Activated gamma-delta T cell (primary cell): Measurements from ENCODE around the gene KRCC1.

Source experiments
- DNase-seq: peaks from one replicate; lab custom pipeline; 2025; lab: John Stamatoyannopoulos, UW
- total RNA-seq, 2 donors: gene quantifications; one replicate each; lab custom pipeline; 2026; lab: John Stamatoyannopoulos, UW

Gene KRCC1
- 38.3 to 52.2 reads per million in 2 donors for total RNA-seq

DNA sequence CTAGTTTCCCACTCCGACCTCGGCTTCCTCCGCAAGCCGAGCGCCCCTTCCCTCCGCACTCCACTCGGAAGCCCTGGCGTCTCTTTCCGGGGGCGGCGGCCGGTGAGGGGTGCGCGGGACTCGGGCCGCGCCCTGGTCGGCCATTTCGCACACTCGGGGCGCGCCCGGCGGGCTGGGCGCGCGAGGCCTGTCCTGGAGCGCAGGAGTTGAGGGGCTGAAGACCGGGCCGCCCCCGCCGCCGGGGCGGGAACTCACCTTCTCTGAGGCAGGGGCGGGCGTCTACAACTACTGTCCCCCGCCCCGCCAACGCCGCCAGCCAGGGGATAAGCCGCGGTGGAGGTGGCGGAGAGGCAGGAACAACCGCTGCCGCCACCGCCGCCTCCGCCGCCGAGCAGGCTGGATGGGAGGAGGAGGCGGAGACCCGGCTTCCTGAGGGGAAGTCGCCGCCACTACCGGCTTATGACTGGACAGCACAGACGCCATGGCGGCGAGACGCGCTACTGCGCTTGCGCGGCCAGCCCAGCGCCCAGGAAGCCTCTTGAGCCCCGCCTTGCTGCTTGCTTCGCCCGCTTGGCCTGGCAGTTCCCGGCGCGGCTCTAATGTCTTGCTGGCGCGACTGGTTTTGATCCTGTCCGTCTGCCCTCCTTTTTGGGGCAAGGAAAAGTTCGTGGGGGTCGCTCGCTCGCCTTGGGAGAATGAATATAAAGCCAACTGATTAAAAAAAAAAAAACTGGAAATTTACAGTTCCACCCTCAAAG is at the start of gene KRCC1:
Gene KRCC1 (minus strand): TSS at position 413 of the 758 bp plus-strand sequence. CDS start 27,220 bp downstream, outside the sequence.
- peak; percentile 94 for DNase-seq

DNA sequence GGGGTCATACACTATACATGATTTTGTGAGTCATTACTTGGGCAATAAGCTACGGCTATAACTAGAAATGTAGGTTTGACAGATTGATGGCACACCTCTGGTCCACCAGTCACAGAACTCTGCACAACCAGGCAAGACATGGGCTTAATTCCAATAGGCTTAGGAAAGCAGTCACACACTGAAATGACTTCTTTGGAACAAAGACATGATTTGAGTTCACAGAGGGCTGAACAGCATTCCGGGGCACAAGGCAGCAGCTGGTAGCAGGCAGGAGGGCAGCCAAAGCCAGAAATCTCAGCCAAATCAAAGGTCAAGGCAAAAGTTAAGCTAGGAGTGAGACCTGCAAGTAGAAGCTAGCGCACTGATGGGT is 44.9 kb upstream of the KRCC1 start:
- DNase-seq = no peak

DNA sequence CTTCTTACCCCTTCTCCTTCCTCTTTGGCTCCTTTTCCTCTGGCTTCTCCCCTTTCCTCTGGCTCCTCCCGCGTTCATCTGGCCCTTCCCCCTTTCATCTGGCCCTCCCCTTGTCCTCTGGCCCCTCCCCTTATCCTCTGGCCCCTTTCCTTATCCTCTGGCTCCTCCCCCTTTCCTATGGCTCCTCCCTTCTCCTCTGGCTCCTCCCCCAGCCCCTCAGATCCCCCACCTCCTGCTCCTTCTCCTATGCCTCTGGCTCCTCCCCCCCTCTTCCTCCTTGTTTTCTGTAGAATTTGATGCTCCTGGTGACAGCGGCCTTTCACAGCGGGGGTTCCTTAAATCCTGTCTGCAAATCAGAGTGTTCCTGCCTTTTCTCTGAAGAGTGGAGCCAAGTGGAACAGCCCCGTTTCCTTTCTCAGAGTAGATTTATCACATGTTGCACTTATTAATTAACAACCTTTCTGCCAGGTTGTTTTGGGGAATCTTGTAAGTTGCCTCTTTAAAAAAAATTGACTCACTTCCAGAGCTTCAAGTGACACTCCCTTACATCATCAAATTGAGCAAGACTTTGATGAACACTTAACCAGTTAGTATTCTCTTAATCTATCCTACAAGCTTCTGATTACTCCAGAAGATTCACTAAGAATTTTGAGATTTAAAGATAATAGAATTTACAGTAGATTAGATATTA is 44.4 kb upstream of the KRCC1 start:
- no peak for DNase-seq

DNA sequence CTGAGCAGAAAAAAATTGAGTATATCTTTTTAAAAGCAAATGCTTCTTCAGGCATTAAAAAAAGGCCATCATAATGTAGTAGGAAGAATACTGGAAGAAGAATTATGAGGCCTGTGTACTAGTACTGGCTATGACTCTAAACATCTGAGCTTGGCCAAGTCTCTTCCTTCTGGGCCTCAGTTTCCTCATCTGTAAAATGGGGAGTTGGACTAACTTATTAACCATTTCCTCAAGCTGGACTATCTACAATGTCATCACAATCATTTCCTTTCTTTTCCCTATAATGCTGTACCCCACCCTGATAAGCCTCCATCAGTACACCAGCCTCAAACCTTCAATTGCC is 42.9 kb upstream of the KRCC1 start:
- DNase-seq = no peak

DNA sequence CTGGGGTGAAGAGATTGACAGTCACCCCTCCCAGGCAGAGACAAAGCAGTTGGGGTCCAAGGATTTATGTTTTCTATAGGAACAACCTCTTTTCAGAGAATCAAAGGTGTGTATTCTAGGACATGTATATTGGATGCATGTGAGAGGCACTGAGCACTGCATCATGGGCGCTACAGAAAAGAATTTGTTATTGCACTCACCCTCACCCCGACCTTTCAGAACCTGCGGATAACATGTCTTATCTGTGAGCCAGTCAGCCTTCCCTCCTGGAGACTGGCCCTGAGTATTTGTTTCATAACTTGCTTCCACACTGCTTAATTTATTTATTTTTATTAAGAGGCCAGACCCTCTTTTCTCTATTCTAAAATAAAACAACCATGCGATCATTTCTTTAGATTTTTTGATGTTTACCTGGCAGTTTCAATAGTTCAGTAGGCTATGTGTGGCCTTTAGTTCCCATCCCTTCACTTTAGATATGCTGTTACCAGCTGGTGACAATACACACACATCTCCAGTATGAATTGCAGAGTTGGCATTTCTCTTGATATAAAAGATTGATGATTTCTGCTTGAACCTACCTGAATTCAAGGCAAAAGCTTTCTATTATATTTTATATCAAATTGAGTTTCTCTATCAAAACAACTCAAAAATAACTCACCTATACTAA is 42.4 kb upstream of the KRCC1 start:
- DNase-seq = no peak

DNA sequence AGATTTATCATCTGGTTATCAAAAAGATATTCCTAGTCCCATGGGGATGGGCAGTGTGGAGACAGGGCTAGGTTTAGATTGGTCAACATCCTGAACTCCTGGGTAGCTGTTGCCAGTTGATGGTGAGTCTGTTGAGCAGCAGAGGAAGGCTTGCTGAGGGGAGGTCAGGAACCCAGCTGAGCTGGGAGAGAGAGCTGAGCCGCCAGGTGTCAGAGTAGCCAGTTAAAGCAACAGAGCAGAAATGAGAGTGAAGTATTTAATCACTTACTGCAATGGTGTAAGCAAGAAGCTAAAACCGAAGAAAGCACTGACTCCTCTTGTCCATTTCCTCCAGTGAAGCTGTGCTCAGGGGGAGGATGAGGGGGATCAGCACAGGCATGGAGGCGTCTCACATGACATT is 41.6 kb upstream of the KRCC1 start:
- DNase-seq = no peak

DNA sequence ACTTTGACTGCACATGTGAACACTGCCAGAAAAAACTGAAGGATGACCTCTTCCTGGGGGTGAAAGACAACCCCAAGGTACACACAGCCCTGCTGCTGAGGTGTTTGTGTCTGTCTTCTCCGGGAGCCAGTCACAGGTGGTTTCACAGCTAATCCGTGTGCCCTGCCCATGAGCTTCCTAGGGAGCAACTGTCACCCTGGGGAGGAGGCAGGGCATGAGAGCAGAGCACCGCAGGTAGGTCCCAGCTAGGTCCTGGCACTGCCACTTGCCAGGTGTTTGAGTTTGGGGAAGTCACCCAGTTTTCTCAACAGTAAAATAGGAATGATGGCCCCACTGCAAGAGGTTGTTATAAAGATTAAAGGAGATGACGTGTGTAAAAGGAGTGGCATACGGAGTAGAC is 41.1 kb upstream of the KRCC1 start:
- no peak for DNase-seq

DNA sequence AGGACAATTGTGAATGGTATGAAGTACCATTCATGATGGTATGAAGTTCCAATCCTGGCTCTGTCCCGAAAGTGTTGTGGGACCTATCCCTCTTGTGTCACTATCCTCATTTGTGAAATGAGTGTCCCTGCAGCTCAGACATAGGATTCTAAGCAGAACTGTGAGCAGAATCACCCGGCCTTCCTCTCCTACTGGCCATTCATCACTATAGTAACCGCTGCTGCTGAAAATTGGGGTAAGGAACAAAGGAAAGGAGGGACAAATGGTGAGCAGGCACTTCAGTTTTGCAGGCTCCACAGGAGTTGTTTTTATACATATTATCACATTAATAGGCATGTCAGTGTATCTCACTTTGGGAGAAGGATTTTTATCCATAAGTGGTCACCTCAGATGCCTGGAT is 39.4 kb upstream of the KRCC1 start:
- no peak for DNase-seq

DNA sequence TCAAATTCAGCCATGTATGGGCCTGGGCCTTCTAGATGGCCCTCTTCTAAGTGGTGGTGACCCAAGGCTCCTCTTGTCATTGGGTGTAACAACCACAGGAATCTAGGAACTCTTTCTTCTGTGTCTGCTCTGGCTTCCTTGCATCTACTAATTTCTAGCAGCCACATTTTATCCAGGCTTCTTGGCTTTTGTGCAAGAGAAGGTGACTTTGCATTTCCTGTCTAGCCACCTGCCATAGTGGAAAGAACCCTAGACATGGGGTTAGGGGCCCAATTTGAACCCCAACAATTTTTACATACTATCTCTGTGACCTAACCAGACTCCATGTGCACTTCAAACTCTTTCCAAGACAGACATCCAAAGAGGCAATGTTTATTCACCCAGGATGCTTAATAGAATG is 37.2 kb upstream of the KRCC1 start:
- DNase-seq = no peak

DNA sequence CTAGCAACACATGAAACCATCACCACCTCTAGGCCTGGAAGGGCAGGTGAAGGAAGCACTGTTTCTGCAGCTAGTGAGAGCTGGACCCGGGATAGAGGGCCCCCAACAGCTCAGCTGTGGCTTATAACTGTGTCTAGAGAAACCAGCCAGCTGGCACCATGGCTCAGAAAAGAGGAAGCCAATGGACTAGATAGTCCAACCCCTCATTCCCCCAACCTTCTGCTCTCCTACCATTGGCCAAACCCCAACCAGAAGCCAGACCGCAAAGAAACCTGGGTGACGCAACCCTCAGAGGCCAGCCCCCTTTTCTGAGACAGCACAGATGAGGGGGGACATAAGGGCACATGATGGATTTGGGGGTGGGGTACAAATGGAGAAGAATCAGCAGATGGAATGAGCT is 36.4 kb upstream of the KRCC1 start:
- DNase-seq = no peak

DNA sequence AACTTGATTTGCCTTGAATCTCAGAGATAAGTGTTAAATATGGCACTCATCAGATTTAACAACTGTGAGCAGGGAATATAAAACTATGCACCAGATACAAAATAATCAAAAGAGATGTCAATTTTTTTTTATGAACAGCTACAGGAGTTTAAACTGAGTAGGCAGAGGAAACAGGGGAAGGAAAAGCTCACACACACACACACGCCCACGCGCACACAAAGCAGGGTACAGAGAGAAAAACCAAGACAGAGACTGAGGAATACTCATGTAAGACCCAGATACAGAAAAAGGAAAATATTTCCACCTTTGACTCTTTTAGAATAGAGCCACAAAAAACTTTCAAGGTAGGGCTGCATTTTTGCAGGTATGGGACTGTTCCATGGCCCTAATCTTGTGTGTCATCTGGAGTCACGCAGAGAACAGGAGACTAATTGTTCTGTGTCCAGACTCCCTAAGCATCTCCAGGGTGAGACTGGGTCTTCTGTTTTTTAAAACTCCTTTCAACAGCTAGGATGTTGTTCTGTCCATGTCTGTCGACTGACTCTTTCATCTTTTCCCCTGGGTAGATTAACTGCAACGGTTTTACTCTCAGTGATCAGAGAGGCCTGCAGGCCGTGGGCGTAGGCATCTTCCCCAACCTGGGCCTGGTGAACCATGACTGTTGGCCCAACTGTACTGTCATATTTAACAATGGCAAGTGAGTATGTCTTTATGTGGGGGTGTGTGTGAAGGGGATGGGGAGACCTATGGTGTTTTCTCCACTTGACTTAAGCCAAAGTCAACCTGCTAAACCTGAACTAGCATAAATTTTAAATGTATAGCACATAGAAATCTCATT is 35.1 kb upstream of the KRCC1 start:
- no peak for DNase-seq

DNA sequence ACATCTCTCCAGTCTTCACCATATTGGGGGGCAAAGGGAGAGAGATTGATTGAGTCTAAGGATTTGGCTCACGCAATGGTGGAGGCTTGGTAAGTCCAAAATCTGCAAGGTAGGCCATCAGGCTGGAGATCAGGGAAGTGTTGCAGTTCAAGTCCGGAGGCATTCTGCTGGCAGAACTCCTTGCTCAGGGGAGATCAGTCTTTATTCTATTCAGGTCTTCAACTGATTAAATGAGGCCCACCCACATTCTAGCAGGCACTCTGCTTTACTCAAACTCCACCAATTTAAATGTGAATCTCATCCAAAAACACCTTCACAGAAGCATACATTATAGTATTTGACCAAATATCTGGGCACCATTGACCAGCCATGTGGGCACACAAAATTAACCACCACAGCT is 33.4 kb upstream of the KRCC1 start:
- no peak for DNase-seq

DNA sequence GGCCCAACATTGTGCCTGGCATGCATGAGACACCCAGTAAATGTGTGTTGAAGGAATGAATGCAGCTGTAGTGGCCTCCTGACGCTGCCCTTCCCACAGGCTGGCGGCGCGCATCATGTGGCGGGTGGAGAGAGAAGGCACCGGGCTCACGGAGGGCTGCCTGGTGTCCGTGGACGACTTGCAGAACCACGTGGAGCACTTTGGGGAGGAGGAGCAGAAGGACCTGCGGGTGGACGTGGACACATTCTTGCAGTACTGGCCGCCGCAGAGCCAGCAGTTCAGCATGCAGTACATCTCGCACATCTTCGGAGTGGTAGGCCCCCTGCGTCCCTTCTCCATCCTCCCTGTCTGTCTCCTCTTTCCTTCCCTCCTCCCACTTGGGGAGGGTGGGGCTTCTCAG is 32.2 kb upstream of the KRCC1 start:
- no peak for DNase-seq

DNA sequence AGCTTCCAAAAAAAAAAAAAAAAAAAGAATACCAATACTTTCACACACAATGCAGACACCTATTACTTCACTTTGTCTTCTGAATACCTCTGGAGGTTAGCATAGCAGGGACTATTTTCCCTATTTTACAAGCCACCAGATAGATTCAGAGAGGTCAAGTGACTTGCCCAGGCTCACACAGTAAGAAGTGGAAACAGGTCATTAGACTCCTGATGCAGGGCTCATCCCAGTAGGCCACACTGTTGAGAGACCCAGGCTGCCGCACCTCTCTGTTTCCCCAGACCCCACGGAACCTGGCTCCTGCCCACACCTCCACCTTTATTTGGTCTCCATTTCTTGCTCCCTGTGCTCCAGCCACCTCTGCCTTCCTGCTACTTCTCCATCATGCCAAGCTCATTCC is 31.5 kb upstream of the KRCC1 start:
- DNase-seq = no peak

DNA sequence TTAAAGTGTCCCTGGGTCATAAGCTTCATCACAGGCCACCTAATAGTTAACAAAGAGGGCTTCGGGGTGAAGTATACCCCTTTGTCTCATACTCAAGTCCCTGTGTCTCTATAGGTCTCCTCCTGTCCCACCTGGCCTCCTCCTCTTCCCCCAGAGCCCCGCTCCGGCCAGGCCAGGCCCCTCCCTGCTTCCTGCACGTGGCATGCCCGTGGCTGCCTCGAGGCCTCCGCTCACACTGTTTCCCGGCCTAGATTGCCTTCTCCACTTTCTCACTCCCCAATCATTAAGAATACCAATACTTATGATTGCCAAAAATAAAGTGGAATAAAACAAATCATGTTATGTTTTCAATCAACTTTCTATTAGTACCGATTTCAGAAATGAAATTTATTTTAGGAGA is 30.8 kb upstream of the KRCC1 start:
- no peak for DNase-seq

DNA sequence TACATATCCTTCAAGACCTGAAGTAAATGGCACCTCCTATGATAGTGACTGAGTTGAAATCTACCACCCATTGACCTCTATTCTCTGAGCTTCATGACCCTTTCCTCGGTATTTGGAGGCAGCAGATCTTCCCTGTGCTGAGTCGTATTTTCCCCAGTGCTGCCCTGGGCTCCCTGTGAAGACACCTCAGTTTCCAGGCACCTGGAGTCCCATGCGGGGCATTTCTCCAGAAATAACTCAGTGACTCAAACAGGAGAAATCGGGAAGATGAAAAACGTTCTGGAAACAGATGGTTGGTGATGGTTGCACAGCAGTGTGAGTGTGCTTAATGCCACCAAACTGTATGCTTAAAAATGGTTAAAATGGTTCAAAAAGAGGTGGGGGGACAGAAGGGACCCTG is 30.0 kb upstream of the KRCC1 start:
- no peak for DNase-seq

DNA sequence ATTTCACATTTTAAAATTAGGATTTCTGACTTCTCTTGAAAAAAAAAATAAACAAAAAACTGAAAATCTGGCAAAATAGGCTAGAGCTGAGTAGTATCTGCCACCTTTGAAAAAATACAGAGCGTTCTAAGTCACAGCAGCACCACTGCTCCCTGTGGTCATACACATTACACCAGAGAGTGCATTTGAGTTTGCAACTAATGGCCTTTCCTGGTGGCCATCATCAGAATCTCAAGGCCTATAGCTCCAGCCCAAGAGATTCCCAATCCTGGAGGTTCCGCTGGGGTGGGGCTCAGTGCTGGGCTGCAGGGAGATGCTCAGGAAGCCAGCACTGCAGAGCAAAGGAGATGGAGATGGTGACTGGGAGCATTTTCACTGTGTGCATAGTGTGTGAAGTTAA is 29.5 kb upstream of the KRCC1 start:
- no peak for DNase-seq

DNA sequence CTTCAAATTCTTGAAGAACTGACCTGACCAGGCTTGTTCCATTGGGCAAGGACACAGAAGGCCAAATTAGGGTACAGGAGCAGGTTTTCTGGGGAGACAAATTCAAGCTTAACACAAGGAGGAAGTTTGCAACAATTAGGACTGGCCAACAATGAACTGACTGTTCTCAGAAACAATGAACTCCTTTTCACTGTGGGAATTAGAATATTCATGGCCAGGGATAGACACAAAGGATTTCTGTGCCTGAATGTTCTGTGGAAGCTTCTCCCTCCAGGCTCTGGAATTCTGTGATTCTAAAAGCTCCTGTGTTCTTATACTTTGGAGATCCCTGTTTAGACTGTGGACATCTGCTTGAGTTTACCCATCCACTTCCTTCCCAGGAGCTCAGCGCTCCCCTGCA is 27.2 kb upstream of the KRCC1 start:
- no peak for DNase-seq

DNA sequence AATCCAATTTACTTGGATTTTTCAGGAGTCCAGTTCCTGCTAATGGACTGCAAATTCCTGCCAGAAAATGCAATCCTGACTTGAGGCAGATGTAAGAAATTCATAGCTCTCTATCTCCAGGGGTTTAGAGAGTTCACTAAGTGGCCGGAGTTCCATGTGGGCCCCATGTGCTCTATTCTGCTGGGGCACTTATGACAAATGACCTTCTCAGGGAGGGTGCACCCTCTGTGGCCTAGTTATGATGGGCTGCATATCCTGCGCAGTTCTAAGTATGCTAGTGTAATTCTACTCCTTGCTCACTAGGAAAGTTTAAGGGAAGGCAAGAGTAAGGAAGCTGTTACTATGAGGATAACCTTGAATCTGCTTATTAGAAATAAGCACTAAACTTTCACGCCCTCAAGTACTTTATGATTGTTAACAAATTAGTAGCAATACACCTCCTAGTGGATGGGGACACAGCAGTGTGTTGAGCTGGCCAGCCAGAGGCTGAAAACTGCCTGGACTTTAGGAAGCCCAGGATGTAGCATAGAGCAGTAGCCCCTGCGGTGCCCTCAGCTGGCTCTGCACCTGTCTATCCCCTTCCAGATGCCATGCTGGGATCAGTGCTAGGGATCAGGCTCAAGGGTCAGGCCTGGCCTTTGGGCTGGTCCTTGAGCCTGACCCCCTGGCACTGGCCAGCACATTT is 26.5 kb upstream of the KRCC1 start:
- DNase-seq = no peak

DNA sequence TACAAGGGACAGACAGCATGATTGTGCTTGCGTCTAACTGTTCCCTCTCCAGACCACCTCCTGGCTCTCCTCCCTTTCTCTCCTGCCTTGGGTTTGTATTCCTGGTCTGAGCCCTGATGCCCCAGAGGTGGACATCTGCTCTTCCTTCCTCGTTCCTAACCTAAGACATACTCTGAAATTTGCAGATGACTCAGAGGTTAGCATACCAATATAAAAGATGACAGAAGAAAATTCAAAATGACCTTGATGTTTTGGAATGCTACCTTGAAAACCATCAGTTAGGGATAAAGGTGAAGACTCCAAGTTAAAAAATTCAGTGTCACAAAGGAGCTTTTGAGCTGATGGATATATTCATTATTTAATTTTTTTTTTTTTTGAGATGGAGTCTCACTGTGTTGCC is 25.0 kb upstream of the KRCC1 start:
- no peak for DNase-seq

DNA sequence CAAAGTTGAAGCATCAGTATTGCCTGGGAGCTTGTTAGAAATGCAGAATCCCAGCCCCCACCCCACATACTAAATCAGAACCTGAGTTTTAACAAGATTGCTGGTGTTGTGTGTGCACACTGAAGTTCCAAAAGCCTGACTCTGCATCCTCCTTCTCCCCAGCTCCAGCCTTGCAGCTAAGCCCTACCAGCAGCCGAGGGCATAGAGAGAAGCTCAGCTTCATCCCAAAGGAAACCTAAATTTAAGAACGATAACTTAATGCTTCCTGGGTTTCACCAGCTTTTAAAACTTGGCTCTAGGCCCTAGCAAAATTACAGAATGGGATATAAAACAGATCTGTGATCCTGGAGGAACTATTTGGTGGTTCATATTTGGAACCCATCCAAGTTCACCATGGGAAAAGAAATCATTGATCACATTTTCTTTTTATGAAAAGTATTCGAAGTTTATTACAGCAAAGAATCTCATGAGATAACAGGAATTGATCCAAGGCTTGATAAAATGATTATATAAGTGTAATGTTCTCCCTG is 23.1 kb upstream of the KRCC1 start:
- no peak for DNase-seq

DNA sequence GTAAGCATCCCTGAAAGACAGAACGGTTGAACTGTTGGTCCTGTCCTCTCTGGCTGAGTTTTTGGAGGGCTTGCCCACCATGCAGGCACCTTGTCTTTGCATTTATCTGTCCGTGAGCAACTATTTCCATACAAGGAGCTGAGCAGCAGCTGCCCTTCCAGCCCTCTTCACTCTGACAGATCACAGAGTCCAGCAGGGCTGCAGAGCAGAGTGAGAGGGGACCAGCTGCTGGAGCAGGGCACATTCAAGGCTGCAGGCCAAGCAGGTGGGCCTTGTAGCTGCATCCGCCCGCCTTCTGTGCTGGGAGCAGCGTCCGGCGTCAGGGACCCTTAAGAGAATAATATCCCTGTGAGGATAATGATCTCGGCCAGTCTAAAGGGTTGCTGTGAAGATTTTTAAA is 21.5 kb upstream of the KRCC1 start:
- DNase-seq = no peak
